Medulla oblongata (tissue), 1 donor: ENCODE results near the gene OXT.

Source experiments
- DNase-seq: peaks from one replicate; pipeline ENCODE4 v3.0.0-alpha.2; 2015; ENCODE audit errors: extremely low spot score

The OXT gene

GRCh38 chr20:3109350-3110302 is 38.2 kb downstream of the OXT start:
- no peak for DNase-seq

DNA sequence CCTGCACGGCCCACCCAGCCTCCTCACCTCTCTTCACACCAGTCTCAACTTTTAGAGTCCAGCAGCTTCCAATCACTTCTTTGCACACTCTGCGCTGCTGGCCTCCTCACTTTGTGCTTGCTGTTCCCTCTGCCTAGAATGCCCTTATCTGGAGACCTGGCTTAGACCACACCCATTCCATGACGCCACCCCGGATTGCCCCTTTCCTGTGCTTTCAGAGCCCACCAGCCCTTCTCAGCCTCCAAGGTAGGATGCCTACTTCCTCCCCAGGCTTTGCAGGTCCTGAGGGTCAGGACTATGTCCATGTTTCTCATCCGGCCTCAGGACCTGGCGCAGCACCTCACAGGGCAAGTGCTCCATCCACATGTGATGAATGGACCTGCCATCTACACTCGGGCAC is 40.1 kb downstream of the OXT start:
- DNase-seq: no peak

- no peak for DNase-seq
Measured at GRCh38 chr20:3111995-3112394, 40.6 kb downstream of the OXT start.

- DNase-seq: peak; percentile 57
Measured at GRCh38 chr20:3115190-3116107, 44.0 kb downstream of the OXT start.

DNA sequence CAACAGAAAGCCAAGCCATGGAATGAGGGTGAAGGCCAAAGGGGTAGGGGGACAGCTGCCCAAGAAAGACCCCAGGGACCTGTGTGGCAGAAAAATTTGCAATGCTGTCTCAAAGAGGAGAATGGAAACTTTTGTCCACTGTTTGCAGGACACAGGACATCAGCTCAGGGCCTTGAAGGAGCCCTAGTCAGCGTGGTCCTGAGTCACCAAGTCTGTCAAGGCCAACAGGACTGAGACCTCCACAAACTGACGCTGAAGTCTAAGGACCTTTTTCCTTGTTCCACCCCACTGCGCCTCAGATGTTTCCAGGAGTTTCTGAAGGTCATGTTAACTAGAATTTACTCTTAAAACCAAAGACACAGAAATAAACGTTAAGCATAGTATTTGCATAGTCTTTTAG is 44.9 kb downstream of the OXT start:
- DNase-seq: no peak

GRCh38 chr20:3117839-3118379 is 46.5 kb downstream of the OXT start:
- DNase-seq: peak; percentile 83

- no peak for DNase-seq
Measured at GRCh38 chr20:3119044-3119443, 47.6 kb downstream of the OXT start.

DNA sequence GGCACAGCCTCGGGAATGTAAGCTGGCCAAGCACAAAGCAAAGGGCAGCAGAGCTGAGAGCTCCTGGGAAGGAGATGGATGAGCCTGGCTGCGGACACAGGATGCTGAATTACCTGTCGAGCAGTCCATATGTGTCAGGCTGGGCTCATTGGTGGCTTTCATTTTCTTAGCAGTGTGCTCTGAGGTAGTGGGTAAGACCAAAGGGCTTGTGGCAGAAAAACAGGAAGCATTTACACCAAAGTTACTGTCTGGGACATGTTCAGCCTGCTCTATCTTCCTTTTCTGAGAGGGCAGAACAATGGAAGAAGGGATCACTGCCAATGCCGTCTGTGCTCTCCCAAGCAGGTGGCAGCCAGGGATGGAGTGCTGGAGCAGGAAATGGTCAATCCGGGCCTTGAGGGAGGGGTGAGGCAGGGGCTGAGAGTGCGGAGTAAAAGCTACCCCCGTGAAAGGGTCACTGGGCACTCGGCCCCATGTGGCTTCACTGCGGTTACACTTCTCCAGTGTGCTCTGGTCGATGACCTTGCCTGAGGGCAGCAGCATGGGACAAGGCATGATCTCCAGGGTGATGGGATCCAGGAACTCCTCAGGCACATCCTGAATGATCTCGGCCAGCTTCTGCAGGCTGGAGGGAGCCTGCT is 50.0 kb downstream of the OXT start:
- DNase-seq: no peak
